GM19328 (cell line): ENCODE results near the gene DOC2B.

Experiments
- ATAC-seq: cut with Tn5 transposase; IDR thresholded peaks from one replicate; pipeline ENCODE4 v1.9.1; 2021; ENCODE audit warnings: mild to moderate bottlenecking, moderate library complexity; ENCODE audit not compliant: unreplicated experiment

Gene DOC2B

DNA sequence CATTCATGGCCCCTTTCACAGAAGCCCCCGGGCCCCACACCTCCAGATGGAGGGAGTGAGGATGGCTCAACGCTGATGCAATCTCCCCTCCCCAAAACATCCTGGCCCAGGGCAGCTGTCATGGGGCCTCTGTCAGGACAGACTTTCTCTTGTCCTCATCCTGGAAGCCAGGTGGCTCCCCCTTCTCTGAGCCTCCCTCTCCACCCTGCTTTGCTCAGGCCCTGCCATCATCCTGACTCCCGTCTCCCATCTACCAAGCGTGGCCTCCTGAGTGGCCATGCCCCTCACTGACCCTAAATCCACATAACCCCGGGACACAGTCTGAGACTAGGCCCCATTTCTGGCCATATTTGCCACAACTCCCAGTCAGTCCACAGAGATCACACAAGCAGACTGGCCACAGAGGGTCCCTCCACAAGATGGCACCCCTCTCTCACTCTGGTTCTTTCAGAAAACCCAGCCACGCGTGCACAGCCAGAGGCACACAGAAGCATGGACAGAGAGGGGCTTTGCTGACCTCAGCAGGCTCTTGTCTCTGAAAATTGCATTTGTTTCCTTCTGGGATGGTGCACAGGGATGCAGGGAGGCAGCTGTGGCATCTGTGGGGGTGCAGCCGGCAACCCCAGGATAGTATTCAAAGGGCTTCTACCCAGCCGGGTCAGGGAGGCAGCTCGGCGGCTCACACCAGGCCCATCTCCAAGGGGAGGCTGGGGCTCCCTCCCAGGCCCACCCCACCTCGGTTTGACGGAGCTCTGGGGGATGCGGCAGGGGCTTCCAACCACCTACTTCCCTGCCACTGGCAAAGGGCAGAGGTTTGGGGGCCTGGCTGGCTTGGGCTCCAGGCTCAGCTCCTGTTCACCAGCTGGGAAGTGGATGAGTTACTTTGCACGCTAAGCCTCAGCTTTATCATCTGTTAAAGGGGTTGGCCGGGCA, 16.9 kb downstream of the DOC2B start:
- no peak for ATAC-seq

DNA sequence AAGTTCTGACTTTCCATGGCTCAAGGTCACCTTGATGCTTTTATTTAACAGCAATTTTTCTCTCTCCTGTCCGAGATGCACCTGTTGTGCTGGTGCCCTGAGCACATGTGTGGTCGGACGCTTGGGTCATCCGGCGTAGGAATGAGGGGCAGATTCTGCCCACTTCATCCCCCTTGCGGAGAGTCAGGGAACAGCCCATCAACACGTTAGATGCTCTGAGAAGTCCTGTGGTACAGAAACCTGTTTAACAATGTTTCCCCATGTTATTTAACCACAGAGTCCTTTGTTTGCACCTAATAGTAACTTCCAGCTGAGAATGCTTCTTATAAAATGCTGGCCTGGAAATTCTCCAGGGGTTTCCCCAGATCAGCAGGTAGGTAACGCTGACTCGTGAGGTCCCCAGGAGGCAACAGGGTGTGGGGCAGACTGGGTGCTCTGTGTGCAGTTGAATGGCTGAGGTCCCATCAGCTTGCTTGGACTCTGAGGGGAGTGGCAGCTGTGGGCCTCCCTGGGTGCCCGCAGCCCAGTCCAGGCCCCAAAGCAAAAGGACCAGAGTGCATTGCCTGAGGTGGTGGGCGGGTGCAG, 17.8 kb downstream of the DOC2B start:
- ATAC-seq = no peak

- no peak for ATAC-seq
Measured at GRCh38 chr17:162689-163088, 18.8 kb downstream of the DOC2B start.

GRCh38 chr17:161481-161880, 20.0 kb downstream of the DOC2B start:
- no peak for ATAC-seq

DNA sequence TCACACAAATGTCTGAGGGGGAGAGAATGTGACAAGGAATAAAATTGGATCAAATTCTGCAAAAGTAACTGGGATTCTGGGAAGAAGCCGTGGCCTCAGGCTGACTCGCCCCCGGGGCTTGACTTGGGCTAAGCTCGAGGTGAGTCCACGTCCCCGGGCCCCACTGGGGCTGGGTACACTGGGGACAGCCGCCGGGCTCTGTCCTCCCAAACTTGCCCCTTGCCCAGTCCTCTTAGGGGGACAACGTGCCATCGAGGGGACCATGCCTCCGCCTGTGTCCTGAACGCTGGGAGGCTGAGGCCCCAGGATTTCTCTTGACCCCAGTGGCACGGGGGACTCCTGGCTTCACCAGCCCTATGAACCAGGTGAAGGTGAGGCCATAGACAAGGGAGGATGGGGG, 21.1 kb downstream of the DOC2B start:
- no peak for ATAC-seq

DNA sequence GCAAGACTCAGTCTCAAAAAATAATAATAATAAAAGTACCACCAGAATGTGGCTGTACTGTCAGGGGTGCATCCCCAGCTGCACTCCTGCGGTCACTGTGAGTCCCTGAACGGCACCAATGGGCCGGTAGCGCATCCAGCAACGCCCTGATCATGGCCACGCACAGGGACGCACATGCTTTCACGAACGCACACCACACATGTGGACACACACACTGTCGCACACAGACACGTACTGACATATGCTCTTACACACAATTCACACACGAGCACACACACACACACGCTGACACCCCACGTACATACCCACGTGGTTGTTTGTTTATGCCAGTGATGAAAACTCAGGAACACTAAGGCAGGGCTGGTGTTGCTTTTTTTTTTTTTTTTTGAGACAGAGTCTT, 21.8 kb downstream of the DOC2B start:
- ATAC-seq = no peak

- no peak for ATAC-seq
Measured at GRCh38 chr17:158379-158778, 23.1 kb downstream of the DOC2B start.

DNA sequence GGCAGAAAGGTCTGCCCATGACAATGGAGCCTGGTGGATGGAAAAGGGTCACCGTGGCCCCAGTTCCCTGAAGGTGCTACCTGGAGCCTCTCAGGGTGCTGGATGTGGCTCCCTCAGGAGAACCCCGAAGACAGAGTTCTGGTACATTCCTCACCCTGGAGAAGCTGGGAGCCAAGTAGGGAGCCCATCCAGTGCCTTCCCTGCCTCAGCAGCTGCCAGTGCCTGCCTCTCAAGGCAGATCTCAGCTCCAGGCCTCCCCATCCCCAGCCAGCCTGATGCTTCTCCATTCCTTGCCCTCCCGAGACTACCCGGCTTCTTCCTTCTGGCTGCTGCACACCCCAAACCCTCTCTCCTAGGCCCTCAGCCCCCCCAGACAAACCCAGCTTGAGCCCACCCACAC, 23.5 kb downstream of the DOC2B start:
- ATAC-seq = no peak

DNA sequence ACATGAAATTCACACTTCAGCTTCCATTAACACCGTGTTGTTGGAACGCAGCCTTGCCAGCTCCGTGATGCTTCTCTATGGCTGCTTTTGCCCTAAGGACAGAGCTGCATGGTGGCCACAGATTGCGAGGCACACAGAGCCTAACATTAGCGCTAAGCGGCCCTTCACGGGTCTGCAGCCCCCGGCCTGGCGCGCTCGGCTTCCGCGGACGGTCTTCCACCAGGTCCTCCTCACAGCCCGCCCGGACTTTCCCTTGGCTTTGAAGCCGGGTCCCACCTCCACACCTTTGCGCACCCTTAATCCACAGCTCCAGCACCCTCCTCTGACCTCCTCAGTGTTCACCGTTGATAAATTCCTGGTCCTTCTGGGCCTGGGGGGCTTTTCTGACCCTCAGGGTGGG, 24.5 kb downstream of the DOC2B start:
- ATAC-seq = no peak

DNA sequence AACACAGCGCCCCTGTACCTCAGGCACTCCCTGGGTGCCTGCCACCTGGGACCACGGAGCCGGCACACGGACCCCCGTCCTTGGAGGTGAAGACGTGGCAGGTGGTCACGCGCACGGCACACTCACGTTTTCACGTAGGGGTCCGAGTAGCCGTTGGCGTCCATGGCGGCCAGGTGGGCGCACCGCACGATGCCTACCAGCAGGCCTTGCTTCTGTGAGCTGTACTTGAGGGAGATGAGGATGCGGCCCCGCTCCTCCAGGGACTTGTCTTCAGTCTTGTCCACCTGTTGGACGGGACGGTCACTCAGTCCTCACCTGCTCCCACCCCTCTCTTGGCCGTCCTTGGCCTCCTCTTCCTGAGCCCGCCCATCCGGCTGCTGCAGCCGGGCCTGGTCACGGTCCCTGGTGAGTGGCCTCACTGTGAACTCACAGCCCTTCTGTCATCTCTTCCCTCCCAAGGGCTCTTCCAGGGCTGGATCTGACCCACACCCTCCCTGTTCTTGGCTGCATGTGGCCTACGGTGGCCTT, 25.3 kb downstream of the DOC2B start:
- ATAC-seq = no peak

GRCh38 chr17:155576-155975, 25.9 kb downstream of the DOC2B start:
- ATAC-seq = no peak

- no peak for ATAC-seq
Measured at GRCh38 chr17:153851-154250, 27.6 kb downstream of the DOC2B start.

- no peak for ATAC-seq
Measured at GRCh38 chr17:152860-153420, 28.5 kb downstream of the DOC2B start.

- no peak for ATAC-seq
Measured at GRCh38 chr17:151886-152859, 29.3 kb downstream of the DOC2B start.

- no peak for ATAC-seq
Measured at GRCh38 chr17:151004-151403, 30.4 kb downstream of the DOC2B start.

DNA sequence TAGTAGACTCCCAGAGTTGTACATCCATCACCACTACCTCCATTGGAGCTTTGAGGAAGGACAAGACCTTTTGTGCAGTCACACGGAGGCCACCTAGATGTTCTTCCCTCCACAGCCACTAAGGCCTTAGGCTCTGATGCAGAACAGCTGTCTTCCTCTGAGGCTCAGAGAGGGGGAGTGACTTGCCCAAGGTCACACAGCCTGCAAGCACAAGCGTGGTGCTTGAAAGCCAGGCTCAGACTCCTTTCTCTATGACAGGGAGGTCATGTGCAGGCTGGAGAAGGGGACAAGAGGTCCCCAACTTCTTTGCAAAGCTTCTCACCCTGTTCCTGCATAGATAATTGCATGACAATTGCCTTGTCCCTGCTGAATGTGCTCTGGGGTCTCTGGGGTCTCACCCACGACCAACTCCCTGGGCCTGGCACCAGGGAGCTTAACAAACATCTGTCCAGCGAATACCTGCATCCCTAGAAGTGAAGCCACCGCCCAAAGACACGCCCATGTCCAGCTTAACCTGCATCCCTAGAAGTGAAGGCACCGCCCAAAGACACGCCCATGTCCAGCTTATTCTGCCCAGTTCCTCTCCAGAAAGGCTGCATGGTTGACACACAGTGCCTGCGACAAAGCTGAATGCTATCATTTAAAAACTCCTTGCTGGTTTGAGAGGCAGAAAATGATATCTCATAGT, 31.4 kb downstream of the DOC2B start:
- no peak for ATAC-seq

DNA sequence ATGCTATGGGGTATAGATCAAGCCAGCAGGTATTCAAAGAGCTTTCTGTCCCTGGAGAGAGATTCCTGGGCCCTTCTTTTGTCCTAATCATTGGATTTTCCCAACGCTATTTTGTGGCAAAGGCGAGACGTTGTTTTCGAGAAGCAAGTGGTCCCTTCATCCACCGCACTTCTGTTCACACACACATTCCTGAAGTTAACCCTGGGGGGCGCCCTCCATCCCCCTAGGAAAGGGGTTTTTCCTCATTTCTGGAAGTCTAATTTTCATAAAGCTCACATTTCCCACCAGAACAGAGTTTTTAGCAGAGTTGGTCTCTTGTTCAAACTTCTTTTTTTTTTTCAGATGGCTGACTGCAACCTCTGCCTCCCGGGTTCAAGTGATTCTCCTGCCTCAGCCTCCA, 32.2 kb downstream of the DOC2B start:
- ATAC-seq = no peak

DNA sequence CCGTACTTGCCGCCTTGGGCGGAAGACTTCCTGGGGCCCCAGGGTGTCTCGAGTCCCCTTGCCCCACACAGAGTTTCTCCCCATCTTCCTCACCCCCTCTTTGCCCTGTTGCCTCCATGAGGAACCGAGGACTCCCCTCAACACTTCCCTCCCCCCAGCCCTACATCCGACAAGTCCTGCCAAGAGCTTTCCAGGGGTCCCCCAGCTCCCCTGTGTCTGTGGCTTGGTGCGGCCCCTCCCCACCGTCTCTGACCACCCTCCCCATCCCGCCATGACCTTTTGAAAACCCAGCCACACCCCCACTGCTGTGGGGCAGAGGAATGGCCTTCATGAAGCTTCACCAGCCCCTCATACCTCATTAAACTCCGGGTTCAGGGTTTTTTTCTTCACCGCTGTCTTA, 32.7 kb downstream of the DOC2B start:
- no peak for ATAC-seq

- no peak for ATAC-seq
Measured at GRCh38 chr17:147796-148740, 33.4 kb downstream of the DOC2B start.
